ENCODE data around the gene ANXA6.

ANXA6 gene

DNA sequence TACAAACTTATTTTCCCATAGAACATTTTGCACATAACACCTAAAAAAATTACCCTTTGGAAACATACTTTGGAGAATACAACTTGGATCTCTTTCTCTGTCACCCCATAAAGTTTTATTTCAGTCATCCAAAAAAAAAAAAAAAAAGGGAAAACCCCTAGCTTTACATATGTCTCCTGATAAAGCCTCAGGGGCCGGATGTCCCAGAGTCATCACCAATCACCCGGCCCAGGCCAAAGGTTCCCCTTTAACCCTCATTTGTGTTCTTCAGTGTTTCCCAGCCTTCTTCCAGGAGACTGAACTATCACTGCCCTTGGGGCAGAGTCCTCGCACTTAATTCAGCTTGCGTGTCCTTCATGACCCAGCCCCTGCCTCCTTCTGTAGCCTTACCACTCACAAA lies 28.8 kb downstream of the ANXA6 start:
- no peak for DNase-seq (ENCODE audit: low spot score)

DNA sequence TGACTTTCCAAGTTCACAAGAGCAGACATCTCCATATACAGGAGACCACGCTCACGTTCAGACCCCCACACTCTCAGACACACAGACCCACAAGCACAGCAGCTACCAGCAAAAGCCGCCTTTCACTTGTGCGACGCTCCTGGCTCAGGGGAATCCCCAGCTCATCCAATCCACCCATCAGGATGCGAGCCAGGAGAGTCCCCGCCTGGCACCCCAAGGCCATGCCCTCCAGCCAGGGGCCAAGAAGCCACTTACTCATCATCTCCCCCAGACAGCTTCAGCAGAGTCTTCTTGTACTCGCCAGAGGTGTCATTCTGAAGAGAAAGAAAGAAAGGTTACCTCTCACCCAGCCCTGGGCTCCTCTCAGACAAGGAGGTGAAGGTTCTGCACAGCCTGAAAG lies 29.7 kb downstream of the ANXA6 start:
- no peak for DNase-seq (ENCODE audit: low spot score)

DNA sequence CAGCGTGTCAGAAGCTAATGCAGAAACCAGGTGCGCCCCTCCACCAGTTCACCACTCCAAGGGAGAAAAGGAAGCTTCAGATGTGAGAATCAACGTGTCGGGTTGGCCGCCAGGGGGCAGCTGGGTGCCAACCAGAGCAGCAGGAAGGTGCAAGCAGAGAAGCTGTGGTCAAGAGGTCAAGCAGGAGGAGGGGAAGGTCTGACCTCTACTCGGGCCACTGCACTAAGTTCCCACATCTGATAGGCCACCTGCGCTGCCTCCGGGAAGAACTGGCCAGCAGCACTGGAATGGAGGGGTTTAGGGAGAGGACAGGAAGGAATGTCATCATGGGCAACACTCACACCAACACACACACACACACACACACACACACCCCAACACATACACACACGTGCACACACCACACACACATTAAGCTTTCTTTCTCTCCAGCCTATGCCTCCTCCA lies 31.4 kb downstream of the ANXA6 start:
- DNase-seq (ENCODE audit: low spot score): peak; percentile 80

DNA sequence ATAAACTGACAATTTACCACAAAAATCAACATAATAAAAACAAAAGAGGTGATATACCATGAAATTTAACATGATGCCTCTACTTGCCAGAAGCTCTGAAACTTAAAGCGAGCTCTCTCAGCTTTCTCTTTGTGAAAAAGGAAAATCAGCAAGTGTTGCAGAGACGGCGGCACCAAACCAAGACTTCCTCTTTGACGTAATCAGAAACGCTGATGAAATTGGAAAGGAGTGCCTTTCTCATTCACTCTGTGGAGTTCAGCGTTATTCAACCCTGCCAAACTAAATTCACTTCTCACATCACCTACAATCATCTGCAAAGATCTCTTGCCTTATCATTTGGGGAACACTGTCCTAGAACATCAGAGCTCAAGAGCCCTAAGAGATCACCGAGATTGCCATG lies 32.2 kb downstream of the ANXA6 start:
- DNase-seq (ENCODE audit: low spot score): no peak

DNA sequence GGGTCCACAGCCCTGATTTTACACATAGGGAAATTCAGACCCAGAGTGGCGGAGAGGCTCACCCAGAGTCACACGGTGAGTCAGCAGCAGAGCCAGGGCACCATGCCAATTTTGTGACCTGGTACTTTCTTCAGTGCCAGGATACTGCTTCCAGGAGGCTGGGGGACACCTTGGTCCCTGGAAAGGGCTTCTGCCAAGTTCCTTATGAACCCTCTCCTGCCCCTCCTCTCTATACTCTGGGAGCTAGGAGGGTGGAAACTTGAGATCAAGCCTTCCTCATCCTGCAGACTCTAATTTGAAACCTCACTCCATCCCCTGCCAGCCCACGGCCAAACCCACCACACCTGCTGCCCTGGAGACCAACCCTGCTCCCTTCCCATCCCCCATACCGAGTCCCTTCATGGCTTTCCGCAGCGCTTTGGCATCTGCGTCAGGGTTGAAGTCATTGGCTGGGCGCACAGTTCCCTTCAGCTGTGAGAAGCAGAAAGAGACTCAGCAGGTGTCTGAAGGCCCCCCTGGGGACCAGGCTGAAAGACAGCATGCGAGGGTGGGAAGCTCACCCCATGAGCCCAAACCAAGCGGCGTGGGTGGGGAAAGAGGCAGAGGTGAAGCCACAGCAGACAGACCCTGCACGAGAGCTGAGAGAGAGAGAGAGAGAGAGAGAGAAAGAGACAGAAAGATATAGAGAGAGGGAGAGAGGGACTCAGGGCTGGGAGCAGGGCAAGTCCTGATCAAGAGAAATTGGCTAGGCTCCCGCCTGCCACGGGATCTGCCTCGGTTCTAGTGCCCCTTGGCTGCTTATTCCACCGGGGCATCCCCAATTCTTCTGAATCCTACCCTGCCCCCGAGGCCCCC lies 33.5 kb downstream of the ANXA6 start:
- no peak for DNase-seq (ENCODE audit: low spot score)

DNA sequence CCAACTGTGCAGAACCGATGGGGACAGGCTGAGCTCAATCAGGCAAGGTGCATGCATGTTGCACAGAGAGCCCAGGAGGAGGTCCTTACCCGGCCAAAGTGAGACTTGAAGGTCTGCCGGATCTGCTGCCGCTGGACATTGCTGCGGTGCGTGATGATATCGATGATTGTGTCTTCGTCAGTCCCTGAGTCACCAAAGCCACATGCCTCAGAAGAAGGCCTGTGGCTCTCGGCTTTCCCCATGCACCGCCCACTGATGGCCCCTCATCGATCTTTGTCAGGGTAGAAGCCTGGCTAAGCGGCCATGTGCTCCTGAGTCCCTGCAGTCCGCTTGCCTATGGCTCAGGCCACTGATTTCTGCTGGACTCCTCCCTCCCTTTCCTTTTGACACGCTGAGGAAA lies 34.8 kb downstream of the ANXA6 start:
- DNase-seq (ENCODE audit: low spot score): no peak

DNA sequence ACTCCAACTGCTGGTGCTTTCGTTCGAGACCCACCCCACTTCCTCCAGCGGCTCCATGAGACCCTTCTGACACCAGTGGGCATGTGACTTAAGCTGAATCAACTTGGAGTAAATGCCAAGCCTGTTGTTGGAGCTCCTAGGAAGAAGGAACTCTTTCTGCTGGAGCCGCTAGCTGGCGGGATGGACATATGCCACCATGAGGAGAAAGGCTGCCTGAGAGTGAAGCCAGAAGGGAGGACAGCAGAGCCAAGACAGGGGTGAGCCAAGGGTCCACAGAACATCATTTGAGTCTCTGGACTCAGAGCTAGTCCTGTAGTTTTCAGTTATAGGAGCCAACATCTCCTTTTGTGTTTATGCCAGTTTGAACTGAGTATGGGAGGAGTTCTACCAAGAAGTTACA lies 35.9 kb downstream of the ANXA6 start:
- DNase-seq (ENCODE audit: low spot score): no peak

DNA sequence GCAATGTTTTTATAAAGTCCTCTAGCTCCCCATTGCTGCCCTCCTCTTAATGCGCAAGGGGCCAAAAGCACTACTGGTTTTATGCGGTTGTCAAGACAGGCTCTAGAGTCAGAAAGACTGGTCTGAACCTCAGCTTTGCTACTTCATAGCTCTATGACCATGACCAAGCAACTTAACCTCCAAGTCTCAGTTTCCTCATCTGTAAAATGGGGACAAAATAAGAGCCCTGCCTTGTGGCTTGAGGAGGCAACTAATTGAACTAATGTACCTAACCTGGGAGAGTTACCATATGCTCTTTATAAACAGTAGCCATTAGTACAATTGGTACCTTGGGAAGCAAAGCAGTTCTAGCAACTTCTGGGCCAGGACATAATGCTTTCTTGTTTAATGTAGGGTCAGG lies 36.5 kb downstream of the ANXA6 start:
- DNase-seq (ENCODE audit: low spot score): no peak

DNA sequence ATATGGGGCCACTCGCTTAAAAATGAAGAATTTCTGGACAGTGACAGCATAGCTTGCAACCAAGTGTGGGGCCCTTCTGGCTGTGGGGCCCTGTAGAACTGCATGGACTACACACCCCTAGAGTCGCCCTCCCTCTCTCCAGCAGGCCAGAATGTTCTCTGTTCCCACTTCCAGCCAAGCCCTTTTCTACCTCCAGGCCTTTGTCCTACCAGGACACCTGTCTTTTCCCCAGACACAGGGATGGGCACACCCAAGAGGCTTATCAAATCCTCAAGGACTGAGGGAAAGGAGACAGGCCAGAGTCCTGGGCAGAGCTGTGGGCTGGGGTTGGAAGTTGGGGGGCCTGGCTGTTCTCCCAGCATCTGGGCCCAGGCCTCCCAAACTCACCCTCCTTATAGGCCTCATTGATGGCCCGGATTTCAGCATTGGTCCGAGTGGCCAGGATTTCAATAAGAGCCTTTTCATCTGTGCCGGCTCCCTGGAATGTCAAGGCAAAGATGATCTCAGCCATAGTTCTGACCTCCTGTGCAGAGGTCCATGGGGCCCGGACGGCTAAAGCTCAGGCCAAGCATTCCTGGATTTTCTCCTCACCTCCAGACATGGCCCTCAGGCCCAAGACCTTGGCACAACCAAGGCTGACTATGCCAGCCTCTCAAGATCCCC lies 38.5 kb downstream of the ANXA6 start:
- DNase-seq (ENCODE audit: low spot score): no peak

DNA sequence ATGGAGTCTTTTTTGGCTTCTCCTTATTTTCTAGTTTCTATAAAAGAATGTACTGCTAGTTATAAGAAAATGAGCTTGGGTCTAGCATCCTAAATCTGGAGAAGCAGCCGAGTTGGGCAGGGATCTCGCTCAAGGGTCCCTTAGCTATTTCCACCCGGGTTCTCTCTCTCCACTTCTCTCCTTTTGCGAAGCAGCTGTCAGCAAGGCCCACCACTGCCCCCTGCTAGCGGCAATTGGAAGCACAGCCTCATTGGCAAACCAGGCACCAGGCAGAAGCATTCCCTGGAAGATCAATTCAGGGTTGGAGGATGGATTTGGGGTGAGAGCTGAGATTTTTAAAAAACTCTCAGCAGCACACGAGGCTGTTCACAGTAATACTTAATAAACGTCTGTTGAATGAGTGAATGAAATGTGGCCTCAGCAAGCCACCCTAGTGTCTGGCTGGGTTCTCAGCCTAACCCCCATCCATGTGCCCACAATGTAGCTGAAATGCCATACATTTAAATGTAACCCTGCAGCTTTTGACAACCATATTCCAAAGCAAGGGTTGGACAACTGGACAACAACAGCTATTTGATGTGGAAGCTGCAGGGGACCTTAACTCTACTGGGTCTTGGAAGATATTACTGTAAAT lies 42.2 kb downstream of the ANXA6 start:
- peak; percentile 64 for DNase-seq (ENCODE audit: low spot score)

DNA sequence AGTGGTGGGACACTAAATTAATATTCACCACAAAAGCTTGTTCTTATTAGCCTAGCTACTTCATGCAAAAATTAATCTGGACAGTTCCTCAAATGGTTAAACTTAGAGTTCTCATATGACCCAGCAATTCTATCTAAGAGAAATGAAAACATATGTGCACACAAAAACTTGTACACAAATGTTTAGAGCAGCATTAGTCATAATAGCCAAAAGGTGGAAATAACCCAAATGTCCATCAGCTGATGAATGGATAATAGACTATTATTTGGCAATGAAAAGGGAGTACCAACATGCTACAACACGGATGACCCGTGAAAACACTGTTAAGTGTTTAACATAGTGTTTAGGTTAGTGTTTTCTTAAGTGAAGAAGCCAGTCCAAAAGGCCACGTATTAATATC lies 43.9 kb downstream of the ANXA6 start:
- no peak for DNase-seq (ENCODE audit: low spot score)

DNA sequence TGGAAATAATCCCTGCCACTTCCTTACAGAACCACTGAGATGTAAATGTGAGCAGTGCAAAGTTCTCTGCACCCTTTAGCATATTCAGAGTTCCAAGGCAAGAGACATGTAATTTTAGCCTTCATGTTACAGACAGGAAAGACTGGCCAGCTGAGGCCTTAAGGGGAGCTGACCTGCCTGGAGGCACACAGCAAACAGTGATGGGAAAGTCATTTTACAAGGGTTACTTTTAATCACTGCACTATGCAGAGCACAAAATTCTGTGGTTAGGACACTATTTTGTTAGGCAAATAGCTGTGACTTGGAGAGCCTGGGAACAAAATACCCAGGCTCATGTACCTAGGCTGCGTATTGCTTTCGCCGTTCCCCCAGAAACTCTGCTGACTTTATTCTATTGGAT lies 46.6 kb downstream of the ANXA6 start:
- DNase-seq (ENCODE audit: low spot score): no peak

DNA sequence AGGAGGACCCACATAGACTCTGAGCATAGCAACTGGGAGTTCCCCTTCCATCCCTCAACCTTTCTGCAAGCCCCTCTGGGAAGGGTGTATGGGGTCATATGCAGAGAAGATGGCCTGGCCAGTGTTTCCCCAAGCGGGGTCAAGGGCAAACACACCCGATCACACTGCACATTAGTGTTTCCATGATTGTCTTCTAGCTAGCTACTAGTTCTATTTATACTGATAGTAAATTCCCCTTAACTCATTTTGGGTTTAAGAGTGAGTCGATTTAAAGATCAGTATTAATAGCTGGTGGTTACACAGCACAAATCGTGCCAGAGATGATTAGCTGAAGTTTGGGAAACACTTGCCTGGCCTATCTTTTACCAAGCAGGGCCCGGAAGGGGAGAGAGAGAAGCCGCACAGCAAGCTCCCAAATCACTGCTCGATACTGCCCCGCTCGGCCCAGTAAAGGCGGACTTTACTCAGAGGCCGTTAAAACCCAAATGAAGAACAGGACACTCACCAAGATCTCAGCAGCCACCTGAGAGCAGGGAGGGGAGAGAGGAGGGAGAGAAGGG lies 47.4 kb downstream of the ANXA6 start:
- no peak for DNase-seq (ENCODE audit: low spot score)

DNA sequence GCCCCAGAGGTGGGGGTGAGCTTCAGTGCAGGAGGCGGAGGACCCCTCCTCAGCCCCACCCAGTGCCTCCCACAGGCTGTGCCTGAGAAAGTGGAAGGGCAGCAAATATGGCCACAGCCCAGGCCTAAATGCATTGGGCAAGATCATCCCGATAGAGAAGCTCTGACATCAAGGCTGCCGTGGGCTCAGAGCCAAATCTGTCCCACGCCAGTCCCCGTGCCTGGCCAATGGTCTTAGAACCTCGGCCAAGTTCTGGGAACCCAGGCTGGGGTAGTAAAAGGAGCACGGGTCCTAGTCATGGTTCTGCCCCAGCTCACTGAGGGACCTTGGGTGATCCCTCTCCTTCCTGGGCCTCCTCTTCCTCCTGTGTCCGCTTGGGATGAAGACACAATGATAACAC lies 49.0 kb downstream of the ANXA6 start:
- no peak for DNase-seq (ENCODE audit: low spot score)

DNA sequence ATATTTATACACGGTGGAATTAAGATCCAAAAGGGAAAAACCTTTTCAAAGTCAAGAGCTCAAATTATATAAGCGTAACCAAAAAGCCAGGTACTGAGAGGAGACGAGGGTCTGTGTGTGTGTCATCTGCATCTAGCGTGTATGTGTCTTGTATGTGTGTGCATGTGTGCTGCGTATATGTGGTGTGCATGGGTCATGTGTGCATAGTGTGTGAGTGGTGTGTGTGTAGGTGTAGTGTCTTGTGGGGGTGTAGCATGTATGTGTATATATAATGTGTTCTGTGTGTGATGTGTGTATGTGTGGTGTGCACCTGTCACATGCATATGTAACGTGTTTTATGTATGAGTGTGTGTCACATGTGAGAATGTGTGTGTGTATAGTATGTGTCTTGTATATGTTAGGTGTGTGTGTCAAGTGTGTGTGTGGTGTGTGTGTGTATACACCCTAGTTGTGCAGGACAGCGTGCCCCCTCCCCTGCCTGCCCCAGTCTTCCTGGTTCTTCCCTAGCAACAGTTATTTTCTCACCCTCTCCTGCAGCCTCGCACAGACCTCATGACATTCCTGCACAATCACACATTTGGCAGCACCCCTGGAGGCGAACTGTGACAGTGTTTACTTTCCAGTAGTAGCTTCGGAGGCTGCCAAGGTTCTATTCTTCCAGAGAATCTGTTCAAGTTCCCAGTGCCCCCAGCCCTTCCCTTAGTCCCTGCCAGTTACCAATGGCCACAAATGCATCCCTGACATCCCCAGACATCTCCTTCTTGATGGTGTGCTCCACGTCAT lies 49.6 kb downstream of the ANXA6 start:
- DNase-seq (ENCODE audit: low spot score): no peak

DNA sequence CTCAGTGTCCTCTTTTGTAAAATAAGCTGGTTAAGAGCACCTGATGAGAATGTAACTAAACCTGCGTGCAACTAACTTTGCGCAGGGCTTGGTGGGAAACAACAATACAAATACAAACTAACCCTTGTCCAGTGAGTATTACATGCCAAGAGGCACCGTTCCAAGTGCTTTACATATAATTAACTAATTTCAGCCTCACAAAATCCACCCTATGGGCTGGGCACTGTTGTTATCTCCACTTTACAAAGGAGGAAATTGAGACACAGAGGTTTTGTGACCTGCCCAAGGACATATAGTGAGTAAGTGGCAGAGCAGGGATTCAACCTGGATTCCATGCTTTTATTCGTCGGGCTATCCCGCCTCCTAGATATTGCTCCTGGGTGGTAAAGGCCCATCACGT lies 50.5 kb downstream of the ANXA6 start:
- DNase-seq (ENCODE audit: low spot score): no peak

DNA sequence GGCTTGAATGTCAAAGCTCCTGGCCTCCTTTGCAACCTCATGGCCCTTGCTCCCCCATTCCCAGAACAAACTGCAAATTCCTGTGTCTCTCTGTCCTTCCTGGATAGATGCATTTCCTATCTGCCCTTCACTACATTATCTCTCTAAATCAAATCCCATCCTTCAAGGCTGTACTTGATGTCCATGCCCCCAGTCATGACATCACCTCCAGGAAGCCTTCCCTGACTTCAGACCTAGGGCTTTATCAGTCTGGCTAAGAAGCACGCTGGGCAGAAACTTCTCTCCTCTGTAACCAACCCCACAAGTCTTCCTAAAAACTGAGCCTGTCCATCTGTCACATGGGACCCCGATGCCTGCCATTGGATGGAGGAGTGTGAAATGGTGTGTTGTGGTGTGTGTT lies 51.1 kb downstream of the ANXA6 start:
- no peak for DNase-seq (ENCODE audit: low spot score)

DNA sequence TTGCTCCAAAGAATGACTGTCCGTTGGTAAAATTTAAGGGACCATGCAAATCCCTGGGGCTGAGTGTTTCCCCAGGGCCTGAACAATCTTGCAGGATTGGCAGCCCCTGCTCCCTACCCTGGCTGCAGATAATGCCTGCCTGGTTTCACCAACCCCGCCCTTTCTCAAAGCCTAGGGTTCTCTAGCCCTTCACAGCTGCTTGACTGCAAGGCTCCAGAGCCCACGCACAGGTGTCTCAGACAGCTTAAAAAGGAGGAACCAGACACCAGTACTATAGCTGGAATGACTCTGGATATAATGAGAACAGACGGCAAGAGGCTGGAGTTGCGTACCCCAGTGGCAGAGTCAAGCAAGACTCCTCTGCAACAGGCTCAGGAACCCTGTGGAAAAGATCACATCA lies 51.5 kb downstream of the ANXA6 start:
- DNase-seq (ENCODE audit: low spot score): no peak

DNA sequence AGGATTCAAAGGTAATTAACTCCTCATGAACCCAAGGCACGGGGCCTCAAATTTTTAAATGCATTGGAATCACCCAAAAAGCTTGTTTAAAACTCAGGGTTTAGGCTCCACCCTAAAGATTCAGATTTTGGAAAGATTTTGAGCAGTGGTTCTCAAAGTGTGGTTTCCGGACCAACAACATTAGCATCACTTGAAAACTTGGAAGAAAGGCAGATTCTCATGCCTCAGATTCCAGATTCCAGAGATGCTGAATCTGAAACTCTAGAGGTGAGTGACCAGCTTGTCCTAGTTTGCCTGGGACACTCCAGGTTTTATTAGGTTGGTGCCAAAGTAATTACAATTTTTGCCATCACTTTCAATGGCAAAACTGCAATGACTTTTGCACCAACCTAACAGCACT lies 52.0 kb downstream of the ANXA6 start:
- DNase-seq (ENCODE audit: low spot score): no peak

DNA sequence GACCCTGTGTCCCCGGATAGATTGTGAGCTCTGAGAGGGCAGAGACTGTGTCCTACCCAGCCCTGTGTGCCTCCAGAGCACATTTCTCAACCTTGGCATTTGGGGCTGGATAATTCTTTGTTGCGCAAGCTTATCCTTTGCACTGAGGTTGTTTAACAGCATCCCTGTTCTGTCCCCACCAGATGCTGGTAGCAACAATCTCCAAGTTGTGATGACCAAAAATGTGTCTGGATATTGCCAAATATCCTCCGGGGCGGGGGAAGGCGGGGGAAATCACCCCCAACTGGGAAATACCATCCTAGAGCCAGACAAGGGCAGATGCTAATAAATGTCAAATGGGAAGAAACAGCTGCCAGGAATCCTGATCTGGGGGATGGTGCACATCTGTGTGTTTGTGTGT lies 52.8 kb downstream of the ANXA6 start:
- no peak for DNase-seq (ENCODE audit: low spot score)

DNA sequence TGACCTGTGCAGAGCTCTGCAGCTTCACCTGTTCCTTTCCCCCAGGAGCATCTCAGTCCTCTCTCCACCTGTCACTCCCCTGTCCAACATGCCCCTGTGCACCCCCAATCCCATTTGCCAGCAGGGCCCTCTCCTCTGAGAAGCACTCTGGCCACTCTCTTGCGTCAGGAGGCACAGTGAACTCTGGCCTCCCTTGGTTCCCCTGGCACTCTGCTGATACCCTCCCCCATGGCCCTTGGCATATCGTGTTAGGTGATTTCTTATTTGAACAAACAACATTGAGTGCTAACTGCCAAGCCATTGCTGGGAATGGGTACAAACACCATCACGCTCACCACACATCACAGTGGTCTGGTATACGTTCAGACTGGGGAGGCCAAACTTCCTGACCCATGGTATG lies 55.8 kb downstream of the ANXA6 start:
- no peak for DNase-seq (ENCODE audit: low spot score)

DNA sequence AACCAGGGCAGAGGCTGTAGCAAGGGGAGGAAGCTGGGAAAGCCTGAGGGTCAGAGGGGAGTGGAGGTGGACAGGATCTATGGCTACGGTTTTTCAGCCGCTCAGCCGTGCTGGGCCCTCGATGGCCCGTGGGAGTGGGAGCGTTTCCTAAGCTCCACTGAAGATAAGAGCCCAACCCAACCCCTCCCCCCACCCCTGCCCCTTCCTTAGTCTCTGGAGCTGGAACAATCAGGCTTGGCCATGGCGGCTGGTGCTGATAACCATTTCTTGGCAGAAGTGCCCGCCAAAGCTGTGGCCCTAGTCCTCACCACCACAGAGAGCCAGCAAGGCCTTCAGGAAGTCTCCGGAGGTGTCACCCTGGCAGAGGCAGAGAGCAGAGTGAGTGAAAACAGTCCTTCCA lies 56.4 kb downstream of the ANXA6 start:
- DNase-seq (ENCODE audit: low spot score): no peak

All from SW480 (cell line).